Astrocyte of the cerebellum (primary cell): Measurements from ENCODE around the gene ABHD12.

ENCODE experiments used
- DNase-seq: peaks from one replicate; pipeline ENCODE4 v3.0.0-alpha.2; 2011; ENCODE audit warnings: low read depth
- H3K4me3 ChIP-seq: 2 replicates; pipeline ENCODE4 v1.5.1; 2011; ENCODE audit warnings: mild to moderate bottlenecking, low read depth, low read length, moderate library complexity
- in situ Hi-C: cut with HindIII; loops from 2 replicates; pipeline ENCODE4 v1.10.0; 2017; ENCODE audit warnings: low sequenced_read_pairs
- TF ChIP-seq, protein P1 (sequence below): IDR thresholded peaks from 2 replicates; pipeline ENCODE4 v1.5.1; 2012; ENCODE audit warnings: low read length, low read depth, moderate library complexity, mild to moderate bottlenecking; ENCODE audit errors: missing control alignments

ABHD12 gene

GRCh38 chr20:25319241-25320034, 71.2 kb downstream of the ABHD12 start:
- in situ Hi-C loops, result no loop called here

GRCh38 chr20:25318471-25319240, 72.0 kb downstream of the ABHD12 start:
- in situ Hi-C loops, result no loop called here
- no peak for DNase-seq
- TF ChIP-seq, protein P1, sequence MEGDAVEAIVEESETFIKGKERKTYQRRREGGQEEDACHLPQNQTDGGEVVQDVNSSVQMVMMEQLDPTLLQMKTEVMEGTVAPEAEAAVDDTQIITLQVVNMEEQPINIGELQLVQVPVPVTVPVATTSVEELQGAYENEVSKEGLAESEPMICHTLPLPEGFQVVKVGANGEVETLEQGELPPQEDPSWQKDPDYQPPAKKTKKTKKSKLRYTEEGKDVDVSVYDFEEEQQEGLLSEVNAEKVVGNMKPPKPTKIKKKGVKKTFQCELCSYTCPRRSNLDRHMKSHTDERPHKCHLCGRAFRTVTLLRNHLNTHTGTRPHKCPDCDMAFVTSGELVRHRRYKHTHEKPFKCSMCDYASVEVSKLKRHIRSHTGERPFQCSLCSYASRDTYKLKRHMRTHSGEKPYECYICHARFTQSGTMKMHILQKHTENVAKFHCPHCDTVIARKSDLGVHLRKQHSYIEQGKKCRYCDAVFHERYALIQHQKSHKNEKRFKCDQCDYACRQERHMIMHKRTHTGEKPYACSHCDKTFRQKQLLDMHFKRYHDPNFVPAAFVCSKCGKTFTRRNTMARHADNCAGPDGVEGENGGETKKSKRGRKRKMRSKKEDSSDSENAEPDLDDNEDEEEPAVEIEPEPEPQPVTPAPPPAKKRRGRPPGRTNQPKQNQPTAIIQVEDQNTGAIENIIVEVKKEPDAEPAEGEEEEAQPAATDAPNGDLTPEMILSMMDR, result no peak
- H3K4me3 ChIP-seq, result no peak overlapping the region

More at GRCh38 chr20:25319241-25320034, 71.2 kb downstream of the ABHD12 start:
- no peak for DNase-seq
- no peak overlapping the region for H3K4me3 ChIP-seq
- TF ChIP-seq, protein P1, result no peak

DNA sequence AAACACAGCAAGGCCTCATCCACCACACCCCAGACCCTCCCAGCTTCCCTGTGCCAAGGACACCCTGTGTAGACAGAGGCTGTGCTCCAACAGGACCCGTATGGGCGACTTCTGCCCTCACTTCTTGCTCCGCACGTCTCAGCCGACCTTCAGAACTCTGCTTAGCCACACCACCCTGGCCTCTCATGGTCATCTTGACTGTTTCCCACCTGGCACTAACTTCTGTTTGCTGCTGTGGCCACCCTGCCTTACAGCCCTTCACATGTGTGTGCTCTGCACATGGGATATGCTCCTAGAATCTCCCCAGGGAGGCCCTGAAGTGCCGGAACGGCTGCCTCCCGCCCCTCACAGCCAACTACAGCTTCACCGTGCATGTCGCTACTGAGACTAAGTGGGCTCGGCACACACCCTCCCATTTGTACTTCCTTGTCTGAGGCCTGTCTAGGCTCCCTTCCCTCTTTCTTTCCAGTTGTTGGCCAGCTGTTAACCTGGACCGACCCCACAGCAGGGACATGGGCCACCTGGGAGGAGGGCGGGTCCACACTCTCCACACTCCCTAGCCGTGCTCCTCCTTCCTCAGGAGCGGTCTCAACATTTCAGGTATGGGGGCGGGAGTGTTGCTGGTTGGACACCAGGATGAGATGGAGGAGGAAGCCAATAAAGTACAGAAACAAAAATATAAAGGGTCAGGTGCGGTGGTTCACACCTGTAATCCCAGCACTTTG, 73.1 kb downstream of the ABHD12 start:
- TF ChIP-seq, protein P1, result no peak
- in situ Hi-C loops, result no loop called here
- DNase-seq, result no peak
- no peak overlapping the region for H3K4me3 ChIP-seq

DNA sequence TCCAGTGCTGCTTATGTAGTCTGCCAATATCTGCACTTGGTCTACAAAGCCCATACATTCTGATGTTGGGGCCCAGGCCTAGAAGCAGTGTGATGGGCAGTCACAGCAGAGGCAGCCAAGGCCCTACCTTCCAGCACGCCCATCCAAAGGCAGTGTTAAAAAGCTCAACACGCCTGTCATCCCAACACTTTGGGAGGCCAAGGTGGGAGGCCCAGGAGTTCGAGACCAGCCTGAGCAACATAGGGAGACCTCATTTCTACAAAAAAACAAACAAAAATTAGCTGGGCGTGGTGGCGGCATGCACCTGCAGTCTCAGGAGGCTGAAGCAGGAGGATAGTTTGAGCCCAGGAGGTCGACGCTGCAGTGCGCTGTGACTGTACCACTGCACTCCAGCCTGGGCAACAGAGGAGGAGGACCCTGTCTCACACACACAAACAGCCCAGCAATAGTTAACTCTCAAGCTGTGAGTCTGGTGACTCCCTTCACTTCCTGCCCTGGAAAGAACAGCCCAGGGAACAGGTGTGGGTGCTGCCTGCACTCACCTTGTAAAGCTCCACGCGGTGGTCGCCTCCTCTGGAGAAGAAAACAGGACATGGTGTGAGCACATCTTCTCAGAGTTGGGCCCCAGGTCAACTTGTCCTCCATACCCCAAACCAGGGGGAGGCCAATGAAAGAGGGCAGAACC, 74.0 kb downstream of the ABHD12 start:
- in situ Hi-C loops, result no loop called here
- no peak overlapping the region for H3K4me3 ChIP-seq
- no peak for DNase-seq
- TF ChIP-seq, protein P1, result no peak

DNA sequence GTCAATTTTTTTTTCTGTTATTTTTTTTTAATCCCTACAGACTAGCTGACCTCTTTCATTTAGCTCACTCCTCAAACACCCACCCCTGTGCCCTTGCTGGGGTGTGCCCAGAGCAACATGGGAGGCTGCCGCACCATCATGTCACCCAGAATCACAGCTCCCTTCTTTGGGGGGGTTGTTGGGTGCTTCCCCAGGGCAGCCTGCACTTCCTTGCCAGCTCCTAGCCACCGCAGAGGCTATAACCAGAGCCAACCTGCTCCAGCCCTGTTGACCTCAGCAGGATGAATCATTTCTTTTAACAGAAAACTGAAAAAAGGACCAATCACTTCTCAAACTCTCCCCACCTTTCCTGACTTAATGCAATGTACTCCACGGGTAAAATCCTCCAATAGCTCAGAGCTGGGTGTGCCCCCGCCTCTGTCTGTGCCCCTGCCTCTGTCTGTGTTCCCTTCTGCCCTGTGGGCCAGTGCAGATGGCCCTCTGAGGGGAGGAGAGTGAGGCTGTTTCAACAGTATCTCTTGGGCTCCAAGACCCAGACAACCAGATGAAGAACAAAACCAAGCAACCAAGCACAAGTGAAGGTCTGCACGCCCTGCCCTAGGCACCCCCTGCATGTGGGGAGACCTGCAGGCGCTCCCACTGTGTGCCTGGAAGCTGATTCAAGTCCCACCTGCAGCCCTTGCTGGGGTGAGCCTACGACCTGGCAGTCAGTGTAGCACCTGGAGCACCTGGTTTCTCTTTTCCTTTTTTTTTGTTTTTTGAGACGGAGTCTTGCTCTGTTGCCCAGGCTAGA, 75.0 kb downstream of the ABHD12 start:
- no peak overlapping the region for H3K4me3 ChIP-seq
- no peak for DNase-seq
- TF ChIP-seq, protein P1, result no peak
- in situ Hi-C loops, result no loop called here
